DND-41 (cell line): ENCODE data around the gene PASK.

Source experiments
- ATAC-seq: fragments of 200-7000 bp; cut with Tn5 transposase; 3 replicates; pipeline ENCODE4 v1.9.1; 2021; ENCODE audit warnings: low read depth; ENCODE audit not compliant: insufficient read depth
- DNase-seq: peaks from one replicate; pipeline ENCODE4 v3.0.0-alpha.2; 2020
- H2AFZ ChIP-seq: 2 replicates; pipeline ENCODE4 v1.6.0; 2012; ENCODE audit warnings: low read depth, low read length
- H3K27ac ChIP-seq: 2 replicates; pipeline ENCODE4 v1.5.1; 2012; ENCODE audit warnings: low read length, inconsistent platforms
- H3K27me3 ChIP-seq: fragments of 200-600 bp; sonication (generic); 2 replicates; pipeline ENCODE4 v1.6.0; 2012; ENCODE audit warnings: low read length, mild to moderate bottlenecking, inconsistent platforms; ENCODE audit not compliant: insufficient read depth, poor library complexity
- H3K36me3 ChIP-seq: 2 replicates; pipeline ENCODE4 v1.5.1; 2012; ENCODE audit warnings: low read length, inconsistent platforms; ENCODE audit not compliant: insufficient read depth
- H3K4me1 ChIP-seq: 2 replicates; pipeline ENCODE4 v1.5.1; 2012; ENCODE audit warnings: mild to moderate bottlenecking, low read length; ENCODE audit not compliant: insufficient read depth
- H3K4me2 ChIP-seq: 2 replicates; pipeline ENCODE4 v1.6.0; 2012; ENCODE audit warnings: mild to moderate bottlenecking, moderate library complexity, low read length, inconsistent platforms; ENCODE audit not compliant: insufficient read depth
- H3K4me3 ChIP-seq, 2 experiments: fragments of 200-600 bp in 1 of 2; shearing (Covaris generic) in 1 of 2; 2 replicates each; pipeline ENCODE4 v1.5.1; 2012 to 2016; ENCODE audit warnings: inconsistent platforms in 2 of 2, low read length in 2 of 2, mild to moderate bottlenecking in 2 of 2, low read depth in 1 of 2, moderate library complexity in 1 of 2
- H3K79me2 ChIP-seq: 2 replicates; pipeline ENCODE4 v1.6.0; 2012; ENCODE audit warnings: low read length, inconsistent platforms; ENCODE audit not compliant: insufficient read depth
- H3K9ac ChIP-seq: 2 replicates; pipeline ENCODE4 v1.6.0; 2012; ENCODE audit warnings: low read depth, mild to moderate bottlenecking, inconsistent platforms, low read length, moderate library complexity
- H3K9me3 ChIP-seq: 2 replicates; pipeline ENCODE4 v1.5.1; 2012; ENCODE audit warnings: low read length, moderate library complexity, mild to moderate bottlenecking, inconsistent platforms; ENCODE audit not compliant: insufficient read depth, severe bottlenecking
- H4K20me1 ChIP-seq: 2 replicates; pipeline ENCODE4 v1.6.0; 2012; ENCODE audit warnings: low read length; ENCODE audit not compliant: insufficient read depth
- CTCF ChIP-seq: IDR thresholded peaks from 2 replicates; pipeline ENCODE4 v1.5.1; 2012; ENCODE audit warnings: borderline replicate concordance, low read length, moderate library complexity, mild to moderate bottlenecking; ENCODE audit not compliant: poor library complexity, severe bottlenecking; ENCODE audit errors: extremely low read depth
- EZH2 ChIP-seq: IDR thresholded peaks from 3 replicates; pipeline ENCODE4 v1.6.1; 2012; ENCODE audit warnings: borderline replicate concordance, low read depth, mild to moderate bottlenecking, moderate library complexity, low read length, inconsistent platforms; ENCODE audit not compliant: severe bottlenecking

PASK gene

GRCh38 chr2:241068136-241068941 is 80.9 kb downstream of the PASK start:
- H3K4me2 ChIP-seq: no peak overlapping the region
- TF ChIP-seq CTCF (no peak), EZH2 (no peak)
- H3K9ac ChIP-seq: no peak overlapping the region
- H3K79me2 ChIP-seq: no peaks in the 10 kb centered on the region
- H3K4me3 ChIP-seq: no peak overlapping the region
- peaks cover 5% of the 10 kb centered on the region for H4K20me1 ChIP-seq
- H2AFZ ChIP-seq: no peak overlapping the region
- no peaks in the 10 kb centered on the region for H3K27me3 ChIP-seq
- ATAC-seq (no peak), DNase-seq (no peak)
- H3K4me1 ChIP-seq: no peaks in the 10 kb centered on the region
- no peak overlapping the region for H3K27ac ChIP-seq
- no peaks in the 10 kb centered on the region for H3K9me3 ChIP-seq
- H3K36me3 ChIP-seq: no peaks in the 10 kb centered on the region

- Histone ChIP-seq H3K27ac (no peak overlapping the region), H3K4me2 (no peak overlapping the region), H3K9me3 (no peaks in the 10 kb centered on the region), H2AFZ (no peak overlapping the region), H3K27me3 (no peaks in the 10 kb centered on the region), H3K79me2 (no peaks in the 10 kb centered on the region), H3K4me1 (no peaks in the 10 kb centered on the region), H4K20me1 (peaks cover 5% of the 10 kb centered on the region), H3K4me3 (no peak overlapping the region), H3K9ac (no peak overlapping the region), H3K36me3 (no peaks in the 10 kb centered on the region)
- ATAC-seq (no peak), DNase-seq (no peak)
- no peak for TF ChIP-seq EZH2
- TF ChIP-seq CTCF: no peak
Observed at GRCh38 chr2:241067501-241068135, 81.7 kb downstream of the PASK start.

GRCh38 chr2:241066893-241067341 is 82.4 kb downstream of the PASK start:
- DNase-seq: no peak
- H3K4me2 ChIP-seq: no peak overlapping the region
- no peak overlapping the region for H3K9ac ChIP-seq
- H3K79me2 ChIP-seq: no peaks in the 10 kb centered on the region
- H3K27me3 ChIP-seq: no peaks in the 10 kb centered on the region
- peaks cover 5% of the 10 kb centered on the region for H4K20me1 ChIP-seq
- peak; percentile 51; the same call in 2 of the 3 replicates for ATAC-seq
- no peaks in the 10 kb centered on the region for H3K4me1 ChIP-seq
- H3K27ac ChIP-seq: no peak overlapping the region
- TF ChIP-seq CTCF: no peak
- TF ChIP-seq EZH2: no peak
- H3K4me3 ChIP-seq: no peak overlapping the region
- H2AFZ ChIP-seq: no peak overlapping the region
- H3K36me3 ChIP-seq: no peaks in the 10 kb centered on the region
- no peaks in the 10 kb centered on the region for H3K9me3 ChIP-seq
